Mucosa of rectum (tissue), 2 donors: ENCODE data around the gene MAT2B.

Source experiments
- H3K27ac ChIP-seq, 2 donors: one replicate each; pipeline ENCODE4 v1.7.0; 2013; ENCODE audit warnings: inconsistent platforms in 2 of 2, low read depth in 2 of 2, low read length in 2 of 2
- H3K27me3 ChIP-seq, 2 donors: one replicate each; pipeline ENCODE4 v1.7.0; 2013; ENCODE audit warnings: low read length in 2 of 2; ENCODE audit not compliant: control insufficient read depth in 2 of 2, insufficient read depth in 2 of 2
- H3K36me3 ChIP-seq, 2 donors: one replicate each; pipeline ENCODE4 v1.7.0; 2013; ENCODE audit warnings: low read length in 2 of 2; ENCODE audit not compliant: control insufficient read depth in 2 of 2, insufficient read depth in 2 of 2
- H3K4me1 ChIP-seq, 2 donors: one replicate each; pipeline ENCODE4 v1.7.0; 2013; ENCODE audit warnings: low read length in 2 of 2, mild to moderate bottlenecking in 1 of 2; ENCODE audit not compliant: control insufficient read depth in 2 of 2, insufficient read depth in 2 of 2
- H3K4me3 ChIP-seq, 2 donors: one replicate each; pipeline ENCODE4 v1.7.0; 2013; ENCODE audit warnings: low read length in 2 of 2
- H3K9ac ChIP-seq, 2 donors: one replicate each; pipeline ENCODE4 v1.7.0; 2013; ENCODE audit warnings: low read length in 2 of 2, low read depth in 1 of 2, mild to moderate bottlenecking in 1 of 2
- H3K9me3 ChIP-seq, 2 donors: one replicate each; pipeline ENCODE4 v1.7.0; 2013; ENCODE audit warnings: low read length in 2 of 2; ENCODE audit not compliant: control insufficient read depth in 2 of 2
- donor health status: healthy.
- donor health status: Normal muscosa, but diverticular disease.

Gene MAT2B

DNA sequence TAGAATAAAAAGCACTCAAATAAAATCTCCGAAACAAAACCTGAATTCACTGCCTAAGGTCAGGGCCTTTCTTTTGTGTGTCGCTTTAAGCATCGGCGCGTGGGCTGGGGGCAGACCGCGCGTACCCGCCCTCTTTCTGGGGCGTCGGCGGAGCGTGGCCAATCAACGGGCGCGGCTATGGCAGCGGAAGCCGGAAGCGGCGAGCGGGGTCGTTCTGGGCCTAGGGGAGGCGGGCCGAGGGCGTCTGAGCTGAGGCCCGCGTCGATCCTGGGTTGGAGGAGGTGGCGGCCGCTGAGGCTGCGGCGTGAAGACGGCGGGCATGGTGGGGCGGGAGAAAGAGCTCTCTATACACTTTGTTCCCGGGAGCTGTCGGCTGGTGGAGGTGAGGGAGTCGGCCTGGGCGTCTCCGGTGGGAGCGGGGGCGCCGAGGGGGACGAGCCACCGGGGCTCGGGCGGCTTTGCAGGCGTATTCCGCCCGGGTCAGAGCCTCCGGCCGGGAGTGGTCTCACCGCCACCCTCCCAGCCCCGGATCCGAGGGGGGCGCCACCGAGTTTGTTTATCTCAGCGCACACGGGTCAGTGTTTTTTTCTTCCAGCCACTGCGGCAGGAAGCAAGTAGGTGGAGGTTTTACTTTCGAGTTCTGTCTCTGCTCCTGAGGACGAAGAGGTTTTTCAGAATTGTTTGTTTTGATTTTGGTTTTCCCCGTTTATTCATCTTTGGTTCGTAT lies at the start of gene MAT2B:
Gene MAT2B (plus strand): TSS at position 252 of the 727 bp plus-strand sequence. CDS start 68 bp downstream, at position 320.
- H3K4me1 ChIP-seq = peaks cover 29 to 39% of the 10 kb centered on the region in 2 donors
- peak within 1 kb of the TSS; percentile 99 to 100 for H3K27ac ChIP-seq
- H3K9ac ChIP-seq = peak within 1 kb of the TSS; percentile 98 to 99
- no peaks in the 10 kb centered on the region for H3K36me3 ChIP-seq
- no peaks in the 10 kb centered on the region for H3K9me3 ChIP-seq
- H3K4me3 ChIP-seq = peak within 1 kb of the TSS; percentile 98 to 99
- H3K27me3 ChIP-seq = peaks cover 0 to 3% of the 10 kb centered on the region in 2 donors

GRCh38 chr5:163456029-163456589 lies 49.3 kb upstream of the MAT2B start:
- H3K4me1 ChIP-seq = peaks cover 6 to 15% of the 10 kb centered on the region in 2 donors
- H3K36me3 ChIP-seq = peaks cover 18 to 22% of the 10 kb centered on the region in 2 donors
- no peaks in the 10 kb centered on the region for H3K9me3 ChIP-seq
- H3K27ac ChIP-seq = no peak overlapping the region
- H3K4me3 ChIP-seq = no peak overlapping the region
- H3K27me3 ChIP-seq = no peaks in the 10 kb centered on the region
- H3K9ac ChIP-seq = no peak overlapping the region

GRCh38 chr5:163456840-163457239 lies 48.6 kb upstream of the MAT2B start:
- Histone ChIP-seq H3K4me3 (no peak overlapping the region), H3K4me1 (peaks cover 7 to 17% of the 10 kb centered on the region in 2 donors), H3K36me3 (peaks cover 18 to 20% of the 10 kb centered on the region in 2 donors), H3K27ac (no peak overlapping the region), H3K9ac (no peak overlapping the region), H3K9me3 (no peaks in the 10 kb centered on the region), H3K27me3 (no peaks in the 10 kb centered on the region)

GRCh38 chr5:163458778-163459385 lies 46.5 kb upstream of the MAT2B start:
- H3K4me3 ChIP-seq = peak overlapping the region; percentile 88 to 91
- peaks cover 11 to 13% of the 10 kb centered on the region in 2 donors for H3K36me3 ChIP-seq
- peak overlapping the region; percentile 87 for H3K9ac ChIP-seq
- H3K9me3 ChIP-seq = no peaks in the 10 kb centered on the region
- peak overlapping the region; percentile 95 to 96 for H3K27ac ChIP-seq
- H3K27me3 ChIP-seq = no peaks in the 10 kb centered on the region
- H3K4me1 ChIP-seq = peaks cover 12 to 17% of the 10 kb centered on the region in 2 donors

- Histone ChIP-seq H3K27ac (peak overlapping the region; percentile 95 to 96), H3K4me3 (peak overlapping the region; percentile 88 to 91), H3K9ac (peak overlapping the region; percentile 87), H3K9me3 (no peaks in the 10 kb centered on the region), H3K36me3 (peaks cover 10 to 11% of the 10 kb centered on the region in 2 donors), H3K4me1 (peaks cover 12 to 17% of the 10 kb centered on the region in 2 donors), H3K27me3 (no peaks in the 10 kb centered on the region)
Observed at GRCh38 chr5:163459462-163459818, 46.0 kb upstream of the MAT2B start.

- Histone ChIP-seq H3K27me3 (no peaks in the 10 kb centered on the region), H3K36me3 (peaks cover 6 to 7% of the 10 kb centered on the region in 2 donors), H3K9me3 (no peaks in the 10 kb centered on the region), H3K9ac (peak within 1 kb of the TSS; percentile 87), H3K27ac (peak within 1 kb of the TSS; percentile 95 to 96), H3K4me1 (peaks cover 12 to 17% of the 10 kb centered on the region in 2 donors), H3K4me3 (peak within 1 kb of the TSS; percentile 88 to 91)
Observed at GRCh38 chr5:163459819-163460561, 45.4 kb upstream of the MAT2B start, which contains the start of gene NUDCD2. TSS of gene NUDCD2 (minus strand) at chr5:163460102. CDS start at chr5:163460050, 52 bp downstream.

DNA sequence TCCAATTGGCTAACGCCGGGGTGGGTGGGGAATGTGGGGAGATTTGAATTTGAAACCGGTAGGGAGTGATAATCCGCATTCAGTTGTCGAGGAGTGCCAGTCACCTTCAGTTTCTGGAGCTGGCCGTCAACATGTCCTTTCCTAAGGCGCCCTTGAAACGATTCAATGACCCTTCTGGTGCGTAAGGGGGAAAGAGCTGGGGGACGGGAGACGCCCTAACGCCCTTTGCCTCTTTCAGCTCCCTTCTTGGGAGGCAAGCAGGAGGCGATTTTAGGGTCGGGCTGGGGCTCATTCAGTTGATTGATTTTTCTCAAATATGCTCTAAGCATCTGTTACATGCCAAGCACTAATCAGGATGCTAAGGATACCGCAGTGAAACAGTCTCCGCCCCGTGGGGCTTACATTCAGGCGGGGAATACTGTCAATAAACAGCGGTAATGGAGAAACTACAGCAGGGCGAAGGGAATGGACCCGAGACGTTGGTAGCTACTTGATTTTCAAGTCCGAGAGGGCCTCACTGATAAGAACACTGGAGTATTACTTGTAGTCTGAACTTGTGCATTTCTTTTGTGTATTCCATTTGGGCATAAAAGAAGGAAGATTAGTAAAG lies 44.8 kb upstream of the MAT2B start, which contains the start of gene HMMR:
Gene HMMR (plus strand): TSS at position 71 of the 610 bp plus-strand sequence. CDS start 61 bp downstream, at position 132.
- no peaks in the 10 kb centered on the region for H3K27me3 ChIP-seq
- H3K9ac ChIP-seq = peak within 1 kb of the TSS; percentile 87
- H3K36me3 ChIP-seq = peaks cover 3% of the 10 kb centered on the region in 2 donors
- no peaks in the 10 kb centered on the region for H3K9me3 ChIP-seq
- H3K27ac ChIP-seq = peak within 1 kb of the TSS; percentile 95 to 96
- H3K4me1 ChIP-seq = peaks cover 12 to 17% of the 10 kb centered on the region in 2 donors
- peak within 1 kb of the TSS; percentile 88 to 91 for H3K4me3 ChIP-seq

DNA sequence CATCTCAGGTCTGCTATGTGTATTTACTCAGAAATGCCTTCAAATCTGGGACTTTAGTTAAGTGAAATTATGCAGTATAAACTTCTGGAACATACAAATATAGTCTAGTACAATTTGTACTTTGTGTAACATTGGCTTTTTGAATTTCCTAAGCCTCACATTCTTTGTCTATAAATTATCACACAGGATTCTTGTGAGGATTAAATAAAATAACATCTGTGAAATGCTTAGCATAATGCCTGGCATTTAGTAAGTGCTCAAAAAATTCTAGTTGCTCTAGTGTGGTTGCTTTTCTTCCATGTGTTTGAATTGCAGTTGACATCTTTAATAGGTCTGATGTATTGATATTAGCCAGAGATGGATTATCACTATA lies 42.4 kb upstream of the MAT2B start:
- H3K4me1 ChIP-seq = peaks cover 12 to 17% of the 10 kb centered on the region in 2 donors
- H3K9ac ChIP-seq = no peak overlapping the region
- no peaks in the 10 kb centered on the region for H3K36me3 ChIP-seq
- no peaks in the 10 kb centered on the region for H3K9me3 ChIP-seq
- H3K27me3 ChIP-seq = no peaks in the 10 kb centered on the region
- no peak overlapping the region for H3K4me3 ChIP-seq
- no peak overlapping the region for H3K27ac ChIP-seq

- Histone ChIP-seq H3K36me3 (peaks cover 0 to 5% of the 10 kb centered on the region in 2 donors), H3K4me3 (no peak overlapping the region), H3K27ac (no peak overlapping the region), H3K9me3 (no peaks in the 10 kb centered on the region), H3K4me1 (no peaks in the 10 kb centered on the region), H3K27me3 (no peaks in the 10 kb centered on the region), H3K9ac (no peak overlapping the region)
Observed at GRCh38 chr5:163467682-163468081, 37.7 kb upstream of the MAT2B start.
